ENCODE measurements around the gene OR52D1.

OR52D1 gene

DNA sequence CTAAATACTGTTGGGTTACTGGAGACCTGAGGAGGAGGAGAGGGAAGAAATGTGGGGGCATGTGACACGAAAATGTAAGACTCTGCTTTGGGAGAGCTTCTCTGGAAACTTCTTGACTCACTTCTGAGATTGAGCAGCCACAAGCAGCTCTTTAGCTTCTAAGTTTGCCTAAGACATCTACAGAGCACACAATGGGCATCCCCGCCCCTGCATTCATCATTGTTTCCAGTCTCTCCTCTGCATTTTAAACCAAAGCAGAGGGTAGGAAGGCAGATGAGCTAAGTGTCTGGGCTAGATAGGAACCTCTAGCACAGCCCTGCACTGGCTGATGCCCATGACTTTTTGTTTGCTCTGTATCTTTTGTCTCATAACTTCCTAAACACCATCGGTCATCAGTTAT is 2.1 kb upstream of the OR52D1 start:
- no peaks in the 10 kb centered on the region for H3K9me3 ChIP-seq (ENCODE audit: control insufficient read depth in 5 of 5, low read length in 5 of 5)
- no peak overlapping the region for H3K4me3 ChIP-seq (ENCODE audit: low read depth in 1 of 5, low read length in 5 of 5)
- no peaks in the 10 kb centered on the region for H3K36me3 ChIP-seq (ENCODE audit: control insufficient read depth in 5 of 5, insufficient read depth in 5 of 5, low read length in 5 of 5)
- H3K9ac ChIP-seq (ENCODE audit: low read length in 5 of 5) = no peak overlapping the region
- no peaks in the 10 kb centered on the region for H3K4me1 ChIP-seq (ENCODE audit: control insufficient read depth in 5 of 5, insufficient read depth in 5 of 5, low read length in 5 of 5)
- H3K27me3 ChIP-seq (ENCODE audit: control insufficient read depth in 5 of 5, insufficient read depth in 4 of 5, low read length in 5 of 5) = no peaks in the 10 kb centered on the region
- no peak overlapping the region for H3K27ac ChIP-seq (ENCODE audit: low read depth, low read length)

- H3K27me3 ChIP-seq (ENCODE audit: control insufficient read depth in 5 of 5, insufficient read depth in 4 of 5, low read length in 5 of 5) = no peaks in the 10 kb centered on the region
- no peak overlapping the region for H3K27ac ChIP-seq (ENCODE audit: low read depth, low read length)
- H3K4me3 ChIP-seq (ENCODE audit: low read depth in 1 of 5, low read length in 5 of 5) = no peak overlapping the region
- no peaks in the 10 kb centered on the region for H3K9me3 ChIP-seq (ENCODE audit: control insufficient read depth in 5 of 5, low read length in 5 of 5)
- H3K9ac ChIP-seq (ENCODE audit: low read length in 5 of 5) = no peak overlapping the region
- H3K4me1 ChIP-seq (ENCODE audit: control insufficient read depth in 5 of 5, insufficient read depth in 5 of 5, low read length in 5 of 5) = no peaks in the 10 kb centered on the region
- no peaks in the 10 kb centered on the region for H3K36me3 ChIP-seq (ENCODE audit: control insufficient read depth in 5 of 5, insufficient read depth in 5 of 5, low read length in 5 of 5)
Observed at GRCh38 chr11:5488798-5489399, 414 bp downstream of the OR52D1 start.

DNA sequence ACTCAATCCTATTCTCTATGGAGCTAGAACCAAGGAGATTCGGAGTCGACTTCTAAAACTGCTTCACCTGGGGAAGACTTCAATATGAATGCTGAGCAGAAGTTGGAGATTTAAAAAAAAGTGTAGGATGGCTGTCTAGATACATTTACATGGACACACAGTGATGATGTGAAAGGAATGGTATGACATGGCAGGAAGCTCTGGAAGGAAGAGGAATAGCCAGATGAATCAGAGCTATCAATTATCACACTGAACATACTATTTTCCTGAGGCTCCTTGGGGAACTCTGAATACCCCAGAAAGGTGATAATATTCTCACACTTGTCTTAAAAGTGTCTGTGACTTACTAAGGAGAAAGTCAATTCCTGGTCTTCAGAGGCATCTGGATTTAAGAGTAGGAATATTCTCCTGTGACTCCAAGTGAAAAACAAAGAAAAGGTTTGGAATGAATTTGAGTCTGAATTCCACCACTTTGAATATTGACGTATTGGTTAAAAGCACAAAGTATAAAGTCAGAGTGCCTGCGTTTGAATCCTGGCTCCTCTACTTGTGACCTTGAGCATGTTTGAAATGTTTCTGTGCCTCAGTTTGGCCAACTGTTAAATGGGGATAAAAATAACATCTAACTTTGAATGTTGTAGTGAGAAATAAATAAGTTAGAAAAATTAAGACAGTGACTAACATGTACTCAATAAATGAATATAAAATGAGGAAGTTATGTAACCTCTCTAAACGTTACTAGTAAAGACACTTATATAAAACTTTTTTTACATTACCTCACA is 1.3 kb downstream of the OR52D1 start:
- Histone ChIP-seq H3K27ac (ENCODE audit: low read depth, low read length) (no peak overlapping the region), H3K27me3 (ENCODE audit: control insufficient read depth in 5 of 5, insufficient read depth in 4 of 5, low read length in 5 of 5) (no peaks in the 10 kb centered on the region), H3K9me3 (ENCODE audit: control insufficient read depth in 5 of 5, low read length in 5 of 5) (no peaks in the 10 kb centered on the region), H3K9ac (ENCODE audit: low read length in 5 of 5) (no peak overlapping the region), H3K4me1 (ENCODE audit: control insufficient read depth in 5 of 5, insufficient read depth in 5 of 5, low read length in 5 of 5) (no peaks in the 10 kb centered on the region), H3K4me3 (ENCODE audit: low read depth in 1 of 5, low read length in 5 of 5) (no peak overlapping the region), H3K36me3 (ENCODE audit: control insufficient read depth in 5 of 5, insufficient read depth in 5 of 5, low read length in 5 of 5) (no peaks in the 10 kb centered on the region)

DNA sequence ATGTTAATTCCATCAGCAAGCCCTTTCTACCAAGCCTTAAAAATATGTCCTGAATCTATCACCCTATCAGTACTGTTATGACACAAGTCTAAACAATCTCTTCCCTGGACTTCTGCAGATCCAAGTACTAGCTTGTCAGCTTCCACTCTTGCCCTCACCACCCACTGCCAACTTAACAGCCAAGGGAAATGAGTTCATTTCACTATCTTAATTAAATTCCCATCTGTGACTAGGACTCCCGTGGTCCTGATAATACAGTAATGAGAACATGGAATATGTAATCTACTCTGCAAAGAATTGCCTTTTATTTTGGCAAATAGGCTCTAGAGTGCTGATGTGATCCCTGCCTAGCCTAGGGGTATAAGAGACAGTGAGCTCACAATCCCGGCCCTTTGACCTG is 11.2 kb downstream of the OR52D1 start:
- H3K36me3 ChIP-seq (ENCODE audit: control insufficient read depth in 5 of 5, insufficient read depth in 5 of 5, low read length in 5 of 5) = no peaks in the 10 kb centered on the region
- H3K27me3 ChIP-seq (ENCODE audit: control insufficient read depth in 5 of 5, insufficient read depth in 4 of 5, low read length in 5 of 5) = no peaks in the 10 kb centered on the region
- no peak overlapping the region for H3K4me3 ChIP-seq (ENCODE audit: low read depth in 1 of 5, low read length in 5 of 5)
- H3K9ac ChIP-seq (ENCODE audit: low read length in 5 of 5) = no peak overlapping the region
- H3K4me1 ChIP-seq (ENCODE audit: control insufficient read depth in 5 of 5, insufficient read depth in 5 of 5, low read length in 5 of 5) = peaks cover 0 to 5% (median 0%) of the 10 kb centered on the region in 5 donors
- no peaks in the 10 kb centered on the region for H3K9me3 ChIP-seq (ENCODE audit: control insufficient read depth in 5 of 5, low read length in 5 of 5)
- no peak overlapping the region for H3K27ac ChIP-seq (ENCODE audit: low read depth, low read length)

- Histone ChIP-seq H3K9me3 (ENCODE audit: control insufficient read depth in 5 of 5, low read length in 5 of 5) (no peaks in the 10 kb centered on the region), H3K4me3 (ENCODE audit: low read depth in 1 of 5, low read length in 5 of 5) (no peak overlapping the region), H3K36me3 (ENCODE audit: control insufficient read depth in 5 of 5, insufficient read depth in 5 of 5, low read length in 5 of 5) (no peaks in the 10 kb centered on the region), H3K9ac (ENCODE audit: low read length in 5 of 5) (no peak overlapping the region), H3K27me3 (ENCODE audit: control insufficient read depth in 5 of 5, insufficient read depth in 4 of 5, low read length in 5 of 5) (no peaks in the 10 kb centered on the region), H3K4me1 (ENCODE audit: control insufficient read depth in 5 of 5, insufficient read depth in 5 of 5, low read length in 5 of 5) (peaks cover 0 to 5% (median 0%) of the 10 kb centered on the region in 5 donors), H3K27ac (ENCODE audit: low read depth, low read length) (no peak overlapping the region)
Observed at GRCh38 chr11:5500393-5500801, 11.9 kb downstream of the OR52D1 start.

DNA sequence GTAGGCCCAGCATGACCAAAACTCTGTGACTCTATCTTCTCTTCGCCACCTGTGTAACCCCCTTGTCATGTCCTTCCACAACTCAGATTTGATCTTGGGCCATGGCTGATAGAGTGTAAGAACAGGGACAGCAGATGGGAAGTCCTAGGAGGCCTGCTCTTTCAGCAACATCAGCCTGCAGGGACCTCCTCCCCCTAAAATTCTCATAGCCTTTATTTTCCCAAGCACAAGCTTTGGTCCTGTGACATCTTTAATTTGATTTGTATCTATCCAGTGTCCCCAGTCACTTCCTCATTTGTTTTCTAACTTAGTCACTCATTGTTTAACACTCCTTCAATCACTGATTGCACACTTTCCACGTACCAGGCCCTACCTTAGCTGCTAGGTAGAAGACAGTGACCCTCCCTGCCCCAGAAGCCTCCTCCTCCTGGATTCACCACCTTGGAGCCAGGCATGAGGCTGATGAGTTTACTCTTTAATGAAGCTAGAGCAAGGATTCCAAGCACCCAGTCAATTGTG is 16.0 kb downstream of the OR52D1 start:
- Histone ChIP-seq H3K9me3 (ENCODE audit: control insufficient read depth in 5 of 5, low read length in 5 of 5) (no peaks in the 10 kb centered on the region), H3K27me3 (ENCODE audit: control insufficient read depth in 5 of 5, insufficient read depth in 4 of 5, low read length in 5 of 5) (peaks cover 0 to 5% (median 0%) of the 10 kb centered on the region in 5 donors), H3K36me3 (ENCODE audit: control insufficient read depth in 5 of 5, insufficient read depth in 5 of 5, low read length in 5 of 5) (no peaks in the 10 kb centered on the region), H3K4me3 (ENCODE audit: low read depth in 1 of 5, low read length in 5 of 5) (no peak overlapping the region), H3K9ac (ENCODE audit: low read length in 5 of 5) (no peak overlapping the region), H3K27ac (ENCODE audit: low read depth, low read length) (no peak overlapping the region), H3K4me1 (ENCODE audit: control insufficient read depth in 5 of 5, insufficient read depth in 5 of 5, low read length in 5 of 5) (no peaks in the 10 kb centered on the region)

GRCh38 chr11:5505363-5506048 is 17.0 kb downstream of the OR52D1 start:
- no peaks in the 10 kb centered on the region for H3K9me3 ChIP-seq (ENCODE audit: control insufficient read depth in 5 of 5, low read length in 5 of 5)
- no peak overlapping the region for H3K4me3 ChIP-seq (ENCODE audit: low read depth in 1 of 5, low read length in 5 of 5)

DNA sequence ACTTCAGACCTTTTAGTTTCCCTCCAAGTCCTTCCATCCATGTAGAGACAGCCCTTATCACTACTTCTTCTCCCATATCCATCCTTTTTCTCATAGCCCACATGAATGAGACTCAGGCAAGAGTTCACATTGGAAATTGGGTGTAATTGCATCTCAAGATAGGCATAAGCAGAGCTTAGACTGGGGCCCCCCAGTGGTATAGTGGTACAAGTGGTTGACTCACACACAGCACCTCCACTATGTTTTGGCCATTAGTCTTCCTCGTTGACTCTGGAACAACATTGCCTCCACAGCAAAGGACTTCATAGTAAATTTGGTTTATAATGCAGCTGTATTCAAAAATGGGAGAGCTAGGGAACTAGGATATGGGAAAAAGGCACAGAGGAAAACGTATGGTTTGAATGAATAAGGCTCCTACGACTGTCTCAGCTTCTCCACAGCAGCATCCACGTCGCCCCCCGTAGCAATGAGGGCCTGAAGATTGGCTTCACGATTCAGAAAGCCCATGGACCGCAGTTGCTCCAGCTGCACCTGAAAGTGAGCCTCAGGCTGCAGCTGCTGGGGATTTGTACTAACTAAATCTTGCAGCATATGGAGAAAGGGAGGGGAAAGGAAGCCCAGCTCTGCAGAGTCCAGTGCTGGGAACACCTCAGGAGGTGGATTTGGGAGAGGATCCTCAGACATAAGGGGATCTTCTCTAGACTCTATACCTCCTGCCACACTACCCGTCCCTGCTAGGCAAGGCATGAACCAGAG is 18.9 kb downstream of the OR52D1 start:
- Histone ChIP-seq H3K36me3 (ENCODE audit: control insufficient read depth in 5 of 5, insufficient read depth in 5 of 5, low read length in 5 of 5) (no peaks in the 10 kb centered on the region), H3K9ac (ENCODE audit: low read length in 5 of 5) (no peak overlapping the region)

More at GRCh38 chr11:5505363-5506048, 17.0 kb downstream of the OR52D1 start:
- no peak overlapping the region for H3K9ac ChIP-seq (ENCODE audit: low read length in 5 of 5)
- no peaks in the 10 kb centered on the region for H3K4me1 ChIP-seq (ENCODE audit: control insufficient read depth in 5 of 5, insufficient read depth in 5 of 5, low read length in 5 of 5)
- peaks cover 0 to 5% (median 0%) of the 10 kb centered on the region in 5 donors for H3K27me3 ChIP-seq (ENCODE audit: control insufficient read depth in 5 of 5, insufficient read depth in 4 of 5, low read length in 5 of 5)
- H3K27ac ChIP-seq (ENCODE audit: low read depth, low read length) = no peak overlapping the region
- H3K36me3 ChIP-seq (ENCODE audit: control insufficient read depth in 5 of 5, insufficient read depth in 5 of 5, low read length in 5 of 5) = no peaks in the 10 kb centered on the region

DNA sequence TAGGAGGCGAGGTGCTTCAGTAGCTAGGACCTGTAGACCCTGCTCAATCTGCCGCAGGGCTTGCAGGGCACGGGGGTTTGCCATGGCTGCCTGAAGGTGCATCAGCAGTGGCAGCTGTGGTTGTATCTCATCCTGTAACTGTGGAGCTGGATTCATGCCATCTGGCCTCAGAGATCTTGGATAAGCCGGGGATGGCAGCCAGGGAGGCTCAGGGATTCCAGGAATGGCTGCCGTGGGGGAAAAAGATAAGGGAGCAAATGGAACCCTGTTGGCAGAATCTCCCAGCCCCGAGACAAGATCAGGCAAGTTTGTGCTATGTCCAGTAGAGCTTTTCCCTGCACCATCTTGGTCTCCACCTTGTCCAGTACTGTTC is 19.4 kb downstream of the OR52D1 start:
- Histone ChIP-seq H3K36me3 (ENCODE audit: control insufficient read depth in 5 of 5, insufficient read depth in 5 of 5, low read length in 5 of 5) (no peaks in the 10 kb centered on the region), H3K9me3 (ENCODE audit: control insufficient read depth in 5 of 5, low read length in 5 of 5) (no peaks in the 10 kb centered on the region), H3K27ac (ENCODE audit: low read depth, low read length) (no peak overlapping the region), H3K4me1 (ENCODE audit: control insufficient read depth in 5 of 5, insufficient read depth in 5 of 5, low read length in 5 of 5) (no peaks in the 10 kb centered on the region), H3K27me3 (ENCODE audit: control insufficient read depth in 5 of 5, insufficient read depth in 4 of 5, low read length in 5 of 5) (peaks cover 0 to 5% (median 0%) of the 10 kb centered on the region in 5 donors), H3K9ac (ENCODE audit: low read length in 5 of 5) (no peak overlapping the region), H3K4me3 (ENCODE audit: low read depth in 1 of 5, low read length in 5 of 5) (no peak overlapping the region)

More for the DNA sequence above, 18.9 kb downstream of the OR52D1 start:
- Histone ChIP-seq H3K27ac (ENCODE audit: low read depth, low read length) (no peak overlapping the region), H3K27me3 (ENCODE audit: control insufficient read depth in 5 of 5, insufficient read depth in 4 of 5, low read length in 5 of 5) (peaks cover 0 to 5% (median 0%) of the 10 kb centered on the region in 5 donors), H3K4me1 (ENCODE audit: control insufficient read depth in 5 of 5, insufficient read depth in 5 of 5, low read length in 5 of 5) (no peaks in the 10 kb centered on the region), H3K4me3 (ENCODE audit: low read depth in 1 of 5, low read length in 5 of 5) (no peak overlapping the region), H3K9me3 (ENCODE audit: control insufficient read depth in 5 of 5, low read length in 5 of 5) (no peaks in the 10 kb centered on the region)
